ENCODE data around the gene ARHGAP21.

Gene ARHGAP21

GRCh38 chr10:24723386-24723787 is 300 bp downstream of the ARHGAP21 start:
- Histone ChIP-seq H3K9me2 (replicated peaks; ENCODE audit: control insufficient read depth, low read length) (no peaks in the 10 kb centered on the region), H4K20me1 (ENCODE audit: control insufficient read depth, insufficient read depth, low read depth, low read length) (peaks cover 19% of the 10 kb centered on the region), H3K4me3 (ENCODE audit: low read length) (peak overlapping the region; percentile 81), H3K79me2 (ENCODE audit: control insufficient read depth, low read length) (peaks cover 45% of the 10 kb centered on the region), H3K27me3 (ENCODE audit: control insufficient read depth, low read length) (no peaks in the 10 kb centered on the region), H3K4me1 (ENCODE audit: control insufficient read depth, low read length) (peaks cover 47% of the 10 kb centered on the region), H3F3A (ENCODE audit: control insufficient read depth, insufficient read depth) (peaks cover 6% of the 10 kb centered on the region), H3K27ac (ENCODE audit: low read depth, low read length) (peak overlapping the region; percentile 91), H3K9me3 (ENCODE audit: control insufficient read depth, insufficient read depth, low read length) (no peaks in the 10 kb centered on the region), H3K36me3 (ENCODE audit: control insufficient read depth, low read length) (peaks cover 18% of the 10 kb centered on the region), H3K4me2 (ENCODE audit: low read length) (peak overlapping the region; percentile 81; the same call in 1 of the 2 replicates)
- TF ChIP-seq EZH2phosphoT487 (IDR thresholded peaks at IDR 0.05; ENCODE audit: borderline replicate concordance, low read length), result no peak
- TF ChIP-seq, protein P1, sequence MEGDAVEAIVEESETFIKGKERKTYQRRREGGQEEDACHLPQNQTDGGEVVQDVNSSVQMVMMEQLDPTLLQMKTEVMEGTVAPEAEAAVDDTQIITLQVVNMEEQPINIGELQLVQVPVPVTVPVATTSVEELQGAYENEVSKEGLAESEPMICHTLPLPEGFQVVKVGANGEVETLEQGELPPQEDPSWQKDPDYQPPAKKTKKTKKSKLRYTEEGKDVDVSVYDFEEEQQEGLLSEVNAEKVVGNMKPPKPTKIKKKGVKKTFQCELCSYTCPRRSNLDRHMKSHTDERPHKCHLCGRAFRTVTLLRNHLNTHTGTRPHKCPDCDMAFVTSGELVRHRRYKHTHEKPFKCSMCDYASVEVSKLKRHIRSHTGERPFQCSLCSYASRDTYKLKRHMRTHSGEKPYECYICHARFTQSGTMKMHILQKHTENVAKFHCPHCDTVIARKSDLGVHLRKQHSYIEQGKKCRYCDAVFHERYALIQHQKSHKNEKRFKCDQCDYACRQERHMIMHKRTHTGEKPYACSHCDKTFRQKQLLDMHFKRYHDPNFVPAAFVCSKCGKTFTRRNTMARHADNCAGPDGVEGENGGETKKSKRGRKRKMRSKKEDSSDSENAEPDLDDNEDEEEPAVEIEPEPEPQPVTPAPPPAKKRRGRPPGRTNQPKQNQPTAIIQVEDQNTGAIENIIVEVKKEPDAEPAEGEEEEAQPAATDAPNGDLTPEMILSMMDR (IDR thresholded peaks at IDR 0.05; ENCODE audit: low read depth, low read length, poor library complexity, severe bottlenecking), result no peak

DNA sequence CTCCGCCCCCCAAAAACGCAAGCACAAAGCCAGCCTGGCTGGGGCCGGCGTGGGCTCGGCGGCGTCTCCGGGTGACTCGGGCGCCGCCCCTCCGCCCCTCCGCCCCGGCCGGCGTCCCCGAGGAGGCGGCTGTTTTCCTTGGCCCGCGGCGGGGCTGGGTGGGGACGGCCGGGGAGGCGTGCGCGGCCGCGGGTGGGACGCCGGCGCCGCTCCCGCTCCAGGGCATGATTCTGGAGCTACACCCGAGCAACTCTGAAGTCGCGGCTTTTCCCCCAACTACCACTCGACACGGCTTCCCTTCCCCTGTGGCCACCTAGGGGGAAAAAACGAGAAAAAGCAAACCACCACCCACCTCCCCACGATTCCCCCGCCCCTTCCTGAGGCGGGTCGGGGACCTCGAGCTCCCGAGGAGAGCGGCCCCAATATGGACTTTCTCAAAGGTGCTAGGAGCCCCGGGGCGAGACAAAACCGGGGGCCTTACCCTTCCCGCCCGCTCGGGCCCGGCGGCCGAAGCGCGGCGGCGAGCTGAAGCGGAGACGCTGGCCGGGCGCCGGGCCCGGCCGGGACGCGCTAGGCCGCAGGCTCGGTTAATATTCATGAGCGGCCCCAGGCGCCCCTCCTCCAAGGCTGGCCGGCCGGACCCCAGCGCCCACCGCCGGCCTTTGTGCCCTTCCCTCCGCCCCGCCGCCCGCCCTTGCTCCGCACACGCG is 856 bp downstream of the ARHGAP21 start:
- H4K20me1 ChIP-seq (ENCODE audit: control insufficient read depth, insufficient read depth, low read depth, low read length), result peaks cover 19% of the 10 kb centered on the region
- no peaks in the 10 kb centered on the region for H3K9me2 ChIP-seq (replicated peaks; ENCODE audit: control insufficient read depth, low read length)
- H3K27ac ChIP-seq (ENCODE audit: low read depth, low read length), result peak overlapping the region; percentile 69
- H3K4me3 ChIP-seq (ENCODE audit: low read length), result peak overlapping the region; percentile 79
- H3K27me3 ChIP-seq (ENCODE audit: control insufficient read depth, low read length), result no peaks in the 10 kb centered on the region
- H3K4me2 ChIP-seq (ENCODE audit: low read length), result peak overlapping the region; percentile 81
- H3K4me1 ChIP-seq (ENCODE audit: control insufficient read depth, low read length), result peaks cover 47% of the 10 kb centered on the region
- peaks cover 50% of the 10 kb centered on the region for H3K79me2 ChIP-seq (ENCODE audit: control insufficient read depth, low read length)
- H3F3A ChIP-seq (ENCODE audit: control insufficient read depth, insufficient read depth), result peaks cover 6% of the 10 kb centered on the region
- no peaks in the 10 kb centered on the region for H3K9me3 ChIP-seq (ENCODE audit: control insufficient read depth, insufficient read depth, low read length)
- TF ChIP-seq, protein P1 (IDR thresholded peaks at IDR 0.05; ENCODE audit: low read depth, low read length, poor library complexity, severe bottlenecking), result peak; percentile 6
- no peak for TF ChIP-seq EZH2phosphoT487 (IDR thresholded peaks at IDR 0.05; ENCODE audit: borderline replicate concordance, low read length)
- peaks cover 18% of the 10 kb centered on the region for H3K36me3 ChIP-seq (ENCODE audit: control insufficient read depth, low read length)

DNA sequence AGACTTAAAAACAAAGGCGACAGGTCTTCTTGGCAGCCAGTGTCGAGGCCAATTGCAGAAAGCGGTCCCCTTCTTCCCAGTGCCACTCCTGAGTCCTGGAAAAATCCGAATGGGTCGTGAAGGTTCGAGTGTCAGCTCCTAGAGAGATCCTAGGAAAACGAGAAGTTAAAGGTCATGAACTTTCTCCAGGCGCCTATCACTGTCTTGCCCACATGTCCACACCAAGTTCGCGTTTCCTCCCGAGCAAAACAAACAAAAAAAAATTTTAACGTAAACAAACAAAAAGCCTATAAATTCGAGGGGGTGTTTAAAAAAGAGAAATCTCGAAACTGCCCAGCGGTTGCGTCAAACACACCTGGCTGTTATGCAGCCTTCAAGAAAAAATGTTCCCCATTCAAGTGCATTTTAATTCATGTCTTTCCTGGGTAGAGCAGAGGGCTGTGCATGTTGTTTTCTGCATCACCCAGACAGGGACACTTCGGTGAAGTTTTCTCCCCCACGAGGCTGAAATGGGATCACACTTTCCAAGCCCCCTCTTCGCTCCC is 1.5 kb downstream of the ARHGAP21 start:
- Histone ChIP-seq H3K4me3 (ENCODE audit: low read length) (peak overlapping the region; percentile 79), H3F3A (ENCODE audit: control insufficient read depth, insufficient read depth) (peaks cover 6% of the 10 kb centered on the region), H3K36me3 (ENCODE audit: control insufficient read depth, low read length) (peaks cover 18% of the 10 kb centered on the region), H3K9me2 (replicated peaks; ENCODE audit: control insufficient read depth, low read length) (no peaks in the 10 kb centered on the region), H3K79me2 (ENCODE audit: control insufficient read depth, low read length) (peaks cover 57% of the 10 kb centered on the region), H4K20me1 (ENCODE audit: control insufficient read depth, insufficient read depth, low read depth, low read length) (peaks cover 19% of the 10 kb centered on the region), H3K27me3 (ENCODE audit: control insufficient read depth, low read length) (no peaks in the 10 kb centered on the region), H3K27ac (ENCODE audit: low read depth, low read length) (peak overlapping the region; percentile 69), H3K9me3 (ENCODE audit: control insufficient read depth, insufficient read depth, low read length) (no peaks in the 10 kb centered on the region), H3K4me1 (ENCODE audit: control insufficient read depth, low read length) (peaks cover 47% of the 10 kb centered on the region), H3K4me2 (ENCODE audit: low read length) (peak overlapping the region; percentile 81)
- TF ChIP-seq, protein P1 (IDR thresholded peaks at IDR 0.05; ENCODE audit: low read depth, low read length, poor library complexity, severe bottlenecking), result peak; percentile 6
- TF ChIP-seq EZH2phosphoT487 (IDR thresholded peaks at IDR 0.05; ENCODE audit: borderline replicate concordance, low read length), result no peak

Measured in DOHH2 (cell line).